ENCODE data around the gene RFC1. TPM values are rescaled to one million over a fixed set of nuclear protein-coding genes. Genes with fewer than 3 reads are reported as not detected.

Gene RFC1
- total and polyA plus RNA-seq, 4 donors, result 13.3 to 45.2 (median 30.8) TPM

DNA sequence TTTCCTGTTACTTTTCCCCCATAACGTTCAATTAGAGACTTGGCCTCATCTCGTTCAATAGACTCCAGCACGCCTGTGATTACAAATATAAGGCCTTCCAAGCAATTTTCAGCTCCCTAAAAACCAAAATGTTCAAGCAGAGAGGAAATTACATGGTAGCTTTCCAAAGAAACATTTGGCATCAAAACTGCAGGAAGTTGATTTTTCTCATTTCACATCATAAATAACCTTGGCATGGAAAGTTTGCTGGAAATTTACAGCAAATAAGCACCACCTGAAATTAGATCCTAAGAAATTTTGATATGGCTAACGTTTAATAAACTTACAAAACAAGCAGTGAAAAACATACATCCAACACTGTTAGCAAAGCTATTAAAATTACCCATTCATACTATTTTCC, 53.3 kb downstream of the RFC1 start:
- Histone ChIP-seq H3K9me3 (ENCODE audit: control insufficient read depth in 4 of 4, low read length in 3 of 4) (no peaks in the 10 kb centered on the region), H3K4me3 (ENCODE audit: low read depth in 1 of 3, low read length in 3 of 3) (no peak overlapping the region), H3K27me3 (ENCODE audit: control insufficient read depth in 4 of 4, insufficient read depth in 4 of 4, low read length in 3 of 4) (no peaks in the 10 kb centered on the region), H3K4me1 (ENCODE audit: control insufficient read depth in 4 of 4, insufficient read depth in 4 of 4, low read length in 3 of 4) (no peaks in the 10 kb centered on the region), H3K9ac (ENCODE audit: low read depth in 1 of 2, low read length in 2 of 2) (no peak overlapping the region), H3K36me3 (ENCODE audit: control insufficient read depth in 4 of 4, insufficient read depth in 3 of 4, low read depth in 1 of 4, low read length in 3 of 4) (peaks cover 7 to 46% (median 35%) of the 10 kb centered on the region in 4 donors), H3K27ac (ENCODE audit: low read depth in 1 of 2, low read length in 2 of 2) (no peak overlapping the region)
- WGBS, result 57% methylated on average over 4 of the region's 4 CpGs
- TF ChIP-seq JUND (IDR thresholded peaks at IDR 0.05), result no peak
- no peak for TF ChIP-seq RAD21 (IDR thresholded peaks at IDR 0.05)
- no peak for TF ChIP-seq FOXA1 (IDR thresholded peaks at IDR 0.05)
- TF ChIP-seq, protein P1, sequence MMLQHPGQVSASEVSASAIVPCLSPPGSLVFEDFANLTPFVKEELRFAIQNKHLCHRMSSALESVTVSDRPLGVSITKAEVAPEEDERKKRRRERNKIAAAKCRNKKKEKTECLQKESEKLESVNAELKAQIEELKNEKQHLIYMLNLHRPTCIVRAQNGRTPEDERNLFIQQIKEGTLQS (IDR thresholded peaks at IDR 0.05), result no peak
- TF ChIP-seq HNF4G (IDR thresholded peaks at IDR 0.05), result no peak
- no peak for TF ChIP-seq YY1 (IDR thresholded peaks at IDR 0.05)
- TF ChIP-seq, protein P2, sequence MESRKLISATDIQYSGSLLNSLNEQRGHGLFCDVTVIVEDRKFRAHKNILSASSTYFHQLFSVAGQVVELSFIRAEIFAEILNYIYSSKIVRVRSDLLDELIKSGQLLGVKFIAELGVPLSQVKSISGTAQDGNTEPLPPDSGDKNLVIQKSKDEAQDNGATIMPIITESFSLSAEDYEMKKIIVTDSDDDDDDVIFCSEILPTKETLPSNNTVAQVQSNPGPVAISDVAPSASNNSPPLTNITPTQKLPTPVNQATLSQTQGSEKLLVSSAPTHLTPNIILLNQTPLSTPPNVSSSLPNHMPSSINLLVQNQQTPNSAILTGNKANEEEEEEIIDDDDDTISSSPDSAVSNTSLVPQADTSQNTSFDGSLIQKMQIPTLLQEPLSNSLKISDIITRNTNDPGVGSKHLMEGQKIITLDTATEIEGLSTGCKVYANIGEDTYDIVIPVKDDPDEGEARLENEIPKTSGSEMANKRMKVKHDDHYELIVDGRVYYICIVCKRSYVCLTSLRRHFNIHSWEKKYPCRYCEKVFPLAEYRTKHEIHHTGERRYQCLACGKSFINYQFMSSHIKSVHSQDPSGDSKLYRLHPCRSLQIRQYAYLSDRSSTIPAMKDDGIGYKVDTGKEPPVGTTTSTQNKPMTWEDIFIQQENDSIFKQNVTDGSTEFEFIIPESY (IDR thresholded peaks at IDR 0.05), result no peak
- TF ChIP-seq EGR1 (IDR thresholded peaks at IDR 0.05; ENCODE audit: low read depth in 2 of 2), result no peak
- no peak for TF ChIP-seq GABPA (IDR thresholded peaks at IDR 0.05 in 1 of 2, conservative IDR thresholded peaks at IDR 0.05 in 1 of 2)
- no peak for TF ChIP-seq NR2F2 (IDR thresholded peaks at IDR 0.05)
- no peak for TF ChIP-seq HNF4A (conservative IDR thresholded peaks at IDR 0.05)
- TF ChIP-seq FOXA2 (IDR thresholded peaks at IDR 0.05), result no peak
- TF ChIP-seq, protein P3, sequence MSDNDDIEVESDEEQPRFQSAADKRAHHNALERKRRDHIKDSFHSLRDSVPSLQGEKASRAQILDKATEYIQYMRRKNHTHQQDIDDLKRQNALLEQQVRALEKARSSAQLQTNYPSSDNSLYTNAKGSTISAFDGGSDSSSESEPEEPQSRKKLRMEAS (IDR thresholded peaks at IDR 0.05), result no peak
- TF ChIP-seq, protein P4, sequence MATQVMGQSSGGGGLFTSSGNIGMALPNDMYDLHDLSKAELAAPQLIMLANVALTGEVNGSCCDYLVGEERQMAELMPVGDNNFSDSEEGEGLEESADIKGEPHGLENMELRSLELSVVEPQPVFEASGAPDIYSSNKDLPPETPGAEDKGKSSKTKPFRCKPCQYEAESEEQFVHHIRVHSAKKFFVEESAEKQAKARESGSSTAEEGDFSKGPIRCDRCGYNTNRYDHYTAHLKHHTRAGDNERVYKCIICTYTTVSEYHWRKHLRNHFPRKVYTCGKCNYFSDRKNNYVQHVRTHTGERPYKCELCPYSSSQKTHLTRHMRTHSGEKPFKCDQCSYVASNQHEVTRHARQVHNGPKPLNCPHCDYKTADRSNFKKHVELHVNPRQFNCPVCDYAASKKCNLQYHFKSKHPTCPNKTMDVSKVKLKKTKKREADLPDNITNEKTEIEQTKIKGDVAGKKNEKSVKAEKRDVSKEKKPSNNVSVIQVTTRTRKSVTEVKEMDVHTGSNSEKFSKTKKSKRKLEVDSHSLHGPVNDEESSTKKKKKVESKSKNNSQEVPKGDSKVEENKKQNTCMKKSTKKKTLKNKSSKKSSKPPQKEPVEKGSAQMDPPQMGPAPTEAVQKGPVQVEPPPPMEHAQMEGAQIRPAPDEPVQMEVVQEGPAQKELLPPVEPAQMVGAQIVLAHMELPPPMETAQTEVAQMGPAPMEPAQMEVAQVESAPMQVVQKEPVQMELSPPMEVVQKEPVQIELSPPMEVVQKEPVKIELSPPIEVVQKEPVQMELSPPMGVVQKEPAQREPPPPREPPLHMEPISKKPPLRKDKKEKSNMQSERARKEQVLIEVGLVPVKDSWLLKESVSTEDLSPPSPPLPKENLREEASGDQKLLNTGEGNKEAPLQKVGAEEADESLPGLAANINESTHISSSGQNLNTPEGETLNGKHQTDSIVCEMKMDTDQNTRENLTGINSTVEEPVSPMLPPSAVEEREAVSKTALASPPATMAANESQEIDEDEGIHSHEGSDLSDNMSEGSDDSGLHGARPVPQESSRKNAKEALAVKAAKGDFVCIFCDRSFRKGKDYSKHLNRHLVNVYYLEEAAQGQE (IDR thresholded peaks at IDR 0.05), result no peak
- no peak for DNase-seq (ENCODE audit: low spot score)

DNA sequence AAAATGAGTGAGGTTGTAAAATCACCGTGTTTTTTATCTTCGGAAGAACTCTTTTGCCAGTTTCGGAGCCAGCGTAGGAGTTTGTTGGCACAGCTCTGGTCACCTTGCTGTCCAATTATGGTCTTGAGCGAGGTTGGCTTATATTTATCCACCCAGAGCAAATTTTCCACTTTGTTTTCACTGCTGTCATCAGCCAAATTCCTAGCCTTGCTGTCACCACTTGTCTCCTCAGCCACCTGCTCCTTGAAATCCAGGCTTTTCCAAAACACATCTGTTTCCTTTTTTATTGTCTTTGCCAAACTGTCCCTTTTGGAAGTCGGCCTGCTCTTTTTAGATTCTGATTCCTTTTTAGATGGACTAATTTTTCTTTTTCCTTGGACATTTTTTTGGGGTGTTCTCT, 57.6 kb downstream of the RFC1 start:
- no peak overlapping the region for H3K27ac ChIP-seq (ENCODE audit: low read depth in 1 of 2, low read length in 2 of 2)
- H3K27me3 ChIP-seq (ENCODE audit: control insufficient read depth in 4 of 4, insufficient read depth in 4 of 4, low read length in 3 of 4), result no peaks in the 10 kb centered on the region
- no peaks in the 10 kb centered on the region for H3K9me3 ChIP-seq (ENCODE audit: control insufficient read depth in 4 of 4, low read length in 3 of 4)
- H3K9ac ChIP-seq (ENCODE audit: low read depth in 1 of 2, low read length in 2 of 2), result no peak overlapping the region
- no peak overlapping the region for H3K4me3 ChIP-seq (ENCODE audit: low read depth in 1 of 3, low read length in 3 of 3)
- 95% methylated on average over 6 of the region's 6 CpGs for WGBS
- no peaks in the 10 kb centered on the region for H3K4me1 ChIP-seq (ENCODE audit: control insufficient read depth in 4 of 4, insufficient read depth in 4 of 4, low read length in 3 of 4)
- H3K36me3 ChIP-seq (ENCODE audit: control insufficient read depth in 4 of 4, insufficient read depth in 3 of 4, low read depth in 1 of 4, low read length in 3 of 4), result peaks cover 11 to 53% (median 34%) of the 10 kb centered on the region in 4 donors
- no peak for DNase-seq (ENCODE audit: low spot score)
- no peak for TF ChIP-seq EGR1 (IDR thresholded peaks at IDR 0.05; ENCODE audit: low read depth in 2 of 2)

Measured in liver (tissue), 9 donors.